AG04450 (cell line): Measurements from ENCODE around the gene MEOX2. TPM values are rescaled to one million over a fixed set of nuclear protein-coding genes. Genes with fewer than 3 reads are reported as not detected.

ENCODE experiments used
- CTCF ChIA-PET: fragments of 300-600, 350-600 bp; formaldehyde crosslinking; extraction: SDS; loops from one replicate; lab custom pipeline; 2022; ENCODE audit warnings: antibody characterized with exemption, inconsistent platforms; lab: Charles Lee
- POLR2A ChIA-PET: fragments of 350-600 bp; formaldehyde crosslinking; extraction: SDS; loops from one replicate; lab custom pipeline; 2021; ENCODE audit warnings: antibody characterized with exemption, inconsistent platforms; lab: Yijun Ruan, JAX
- DNase-seq: peaks from one replicate; pipeline ENCODE4 v3.0.0-alpha.2; 2011; ENCODE audit warnings: low read depth, low spot score
- H3K27ac ChIP-seq: one replicate; pipeline ENCODE4 v1.5.1; 2012; ENCODE audit warnings: low read depth, low read length, control low read depth
- H3K27me3 ChIP-seq: one replicate; pipeline ENCODE4 v1.6.0; 2012; ENCODE audit warnings: low read length; ENCODE audit not compliant: control insufficient read depth, insufficient read depth
- H3K4me3 ChIP-seq: 2 replicates; pipeline ENCODE4 v1.5.1; 2011; ENCODE audit warnings: mild to moderate bottlenecking, low read depth, low read length, control low read depth
- H3K9me3 ChIP-seq: 2 replicates; pipeline ENCODE4 v1.5.1; 2012; ENCODE audit warnings: low read length; ENCODE audit not compliant: control insufficient read depth, insufficient read depth
- CTCF ChIP-seq: IDR thresholded peaks from 2 replicates; pipeline ENCODE4 v1.5.1; 2011; ENCODE audit warnings: low read depth, low read length, control low read depth, inconsistent platforms
- polyA plus RNA-seq: library from polyadenylated mRNA; depleted of rRNA; stranded (reverse); fragments of >200 nt; gene quantifications from 2 replicates; pipeline ENCODE4 v1.2.3, GENCODE V29; 2011

The MEOX2 gene
- polyA plus RNA-seq, 1 experiment, result not detected

- POLR2A ChIA-PET, result no interaction called here
- no peak for DNase-seq
- Histone ChIP-seq H3K27me3 (no peaks in the 10 kb centered on the region), H3K27ac (no peak overlapping the region), H3K4me3 (no peak overlapping the region), H3K9me3 (peaks cover 5% of the 10 kb centered on the region)
- CTCF ChIA-PET, result no interaction called here
- TF ChIP-seq CTCF, result no peak
Observed at GRCh38 chr7:15594461-15594860, 92.0 kb downstream of the MEOX2 start.

- Histone ChIP-seq H3K27ac (no peak overlapping the region), H3K4me3 (no peak overlapping the region), H3K27me3 (no peaks in the 10 kb centered on the region), H3K9me3 (no peaks in the 10 kb centered on the region)
- ChIA-PET CTCF (no interaction called here), POLR2A (no interaction called here)
- no peak for DNase-seq
- TF ChIP-seq CTCF, result no peak
Observed at GRCh38 chr7:15593382-15593781, 93.1 kb downstream of the MEOX2 start.

GRCh38 chr7:15586266-15586665 lies 100.2 kb downstream of the MEOX2 start:
- Histone ChIP-seq H3K27me3 (no peaks in the 10 kb centered on the region), H3K4me3 (no peak overlapping the region), H3K27ac (no peak overlapping the region), H3K9me3 (peaks cover 3% of the 10 kb centered on the region; the same call in 1 of the 2 replicates)
- DNase-seq, result no peak
- ChIA-PET CTCF (no interaction called here), POLR2A (no interaction called here)
- no peak for TF ChIP-seq CTCF

- H3K4me3 ChIP-seq, result no peak overlapping the region
- no peaks in the 10 kb centered on the region for H3K27me3 ChIP-seq
- DNase-seq, result no peak
- TF ChIP-seq CTCF, result no peak
- no peak overlapping the region for H3K27ac ChIP-seq
- CTCF ChIA-PET, result no interaction called here
- H3K9me3 ChIP-seq, result peaks cover 3% of the 10 kb centered on the region; the same call in 1 of the 2 replicates
- POLR2A ChIA-PET, result no interaction called here
Observed at GRCh38 chr7:15584575-15584974, 101.9 kb downstream of the MEOX2 start.

GRCh38 chr7:15582773-15583172 lies 103.7 kb downstream of the MEOX2 start:
- Histone ChIP-seq H3K27me3 (no peaks in the 10 kb centered on the region), H3K4me3 (no peak overlapping the region), H3K27ac (no peak overlapping the region), H3K9me3 (peaks cover 3% of the 10 kb centered on the region; the same call in 1 of the 2 replicates)
- TF ChIP-seq CTCF, result no peak
- ChIA-PET CTCF (no interaction called here), POLR2A (no interaction called here)
- DNase-seq, result no peak
